ENCODE data around the gene TMEM200B. TPM values are rescaled to one million over a fixed set of nuclear protein-coding genes. Genes with fewer than 3 reads are reported as not detected.

TMEM200B gene
- total RNA-seq (20.4 TPM), polyA plus RNA-seq (40.7 TPM)

GRCh38 chr1:29123887-29124365 is at the start of gene TMEM200B:
TMEM200B (minus strand) TSS chr1:29123903; CDS start chr1:29121828, 2,075 bp downstream.
- no peak for DNase-seq (ENCODE audit: extremely low spot score)
- WGBS: under 1% methylated on average over 46 of the region's 46 CpGs
- H3K4me1 ChIP-seq (ENCODE audit: insufficient read depth): peaks cover 3% of the 10 kb centered on the region
- peak within 1 kb of the TSS; percentile 52 for H3K4me3 ChIP-seq (ENCODE audit: low read depth, low read length)
- no peaks in the 10 kb centered on the region for H3K36me3 ChIP-seq (ENCODE audit: insufficient read depth)
- H3K27ac ChIP-seq (ENCODE audit: low read depth): peak within 1 kb of the TSS; percentile 91

DNA sequence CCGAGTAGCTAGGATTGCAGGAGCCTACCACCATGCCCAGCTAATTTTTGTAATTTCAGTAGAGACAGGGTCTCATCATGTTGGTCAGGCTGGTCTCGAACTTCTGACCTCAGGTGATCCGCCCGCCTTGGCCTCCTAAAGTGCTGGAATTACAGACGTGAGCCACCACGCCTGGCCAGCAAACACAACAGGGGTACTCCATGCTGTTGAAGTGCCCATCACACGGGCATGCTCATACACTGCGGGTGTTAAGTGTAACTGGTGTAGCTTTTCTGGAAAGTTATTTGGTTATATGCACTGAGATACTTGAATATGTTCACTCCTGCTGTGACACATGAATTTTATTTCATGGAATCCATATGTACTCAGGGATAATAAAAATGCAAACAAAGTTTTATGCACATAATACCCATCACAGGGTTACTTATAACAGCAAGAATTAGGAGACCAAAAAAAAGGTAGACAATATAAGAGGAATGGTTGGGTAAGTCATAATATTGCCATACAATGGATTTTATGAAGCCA is 48.8 kb upstream of the TMEM200B start:
- Histone ChIP-seq H3K4me1 (ENCODE audit: insufficient read depth) (peaks cover 4% of the 10 kb centered on the region), H3K4me3 (ENCODE audit: low read depth, low read length) (no peak overlapping the region), H3K27ac (ENCODE audit: low read depth) (no peak overlapping the region), H3K36me3 (ENCODE audit: insufficient read depth) (no peaks in the 10 kb centered on the region)
- 89% methylated on average over 8 of the region's 8 CpGs for WGBS
- DNase-seq (ENCODE audit: extremely low spot score): no peak

- Histone ChIP-seq H3K4me3 (ENCODE audit: low read depth, low read length) (no peak overlapping the region), H3K4me1 (ENCODE audit: insufficient read depth) (no peaks in the 10 kb centered on the region)
- no peak for DNase-seq (ENCODE audit: extremely low spot score)
These were observed 47.8 kb upstream of the TMEM200B start for GRCh38 chr1:29171521-29171920.

DNA sequence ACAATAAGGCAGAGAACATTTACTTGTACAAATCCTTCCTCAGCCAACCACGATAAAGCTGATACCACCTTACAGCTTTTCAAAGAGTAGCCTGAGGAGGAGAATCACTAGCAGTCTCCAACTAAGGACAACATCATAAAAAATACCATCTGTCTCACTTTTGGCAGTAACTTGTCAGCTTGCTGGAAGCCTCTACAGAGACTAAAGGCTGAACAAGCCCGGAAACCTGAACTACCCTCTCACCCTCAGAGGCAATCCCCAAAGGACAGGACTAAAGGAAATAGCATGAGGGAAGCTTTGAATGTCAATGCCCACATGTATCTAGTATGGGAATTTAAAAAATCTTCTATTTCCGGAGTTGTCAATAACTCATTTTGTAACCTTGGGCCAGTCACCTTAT is 47.4 kb upstream of the TMEM200B start:
- no peaks in the 10 kb centered on the region for H3K36me3 ChIP-seq (ENCODE audit: insufficient read depth)
- no peak for DNase-seq (ENCODE audit: extremely low spot score)
- 19% methylated on average over 3 of the region's 3 CpGs for WGBS
- H3K27ac ChIP-seq (ENCODE audit: low read depth): no peak overlapping the region
- H3K4me3 ChIP-seq (ENCODE audit: low read depth, low read length): no peak overlapping the region
- no peaks in the 10 kb centered on the region for H3K4me1 ChIP-seq (ENCODE audit: insufficient read depth)

More at GRCh38 chr1:29171521-29171920, 47.8 kb upstream of the TMEM200B start:
- WGBS: 82% methylated on average over 5 of the region's 5 CpGs
- Histone ChIP-seq H3K27ac (ENCODE audit: low read depth) (no peak overlapping the region), H3K36me3 (ENCODE audit: insufficient read depth) (no peaks in the 10 kb centered on the region)

GRCh38 chr1:29169976-29170375 is 46.3 kb upstream of the TMEM200B start:
- Histone ChIP-seq H3K36me3 (ENCODE audit: insufficient read depth) (no peaks in the 10 kb centered on the region), H3K27ac (ENCODE audit: low read depth) (no peak overlapping the region), H3K4me1 (ENCODE audit: insufficient read depth) (no peaks in the 10 kb centered on the region), H3K4me3 (ENCODE audit: low read depth, low read length) (no peak overlapping the region)
- DNase-seq (ENCODE audit: extremely low spot score): no peak
- WGBS: 78% methylated on average over 3 of the region's 3 CpGs

DNA sequence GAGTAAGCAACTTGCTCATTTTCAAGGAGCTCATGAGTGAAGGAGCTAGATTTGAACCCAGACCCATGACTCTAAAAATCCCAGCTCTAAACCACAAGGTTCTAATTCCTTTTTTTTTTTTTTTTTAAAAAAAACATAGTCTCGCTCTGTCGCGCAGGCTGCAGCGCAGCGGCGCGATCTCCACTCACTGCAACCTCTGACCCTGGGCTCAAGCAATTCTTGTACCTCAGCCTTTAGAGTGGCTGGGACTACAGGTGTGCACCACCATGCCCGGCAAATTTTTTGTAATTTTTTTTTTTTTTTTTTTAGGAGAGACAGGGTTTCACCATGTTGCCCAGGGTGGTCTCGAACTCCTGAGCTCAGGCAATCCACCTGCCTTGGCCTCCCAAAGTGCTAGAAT is 44.2 kb upstream of the TMEM200B start:
- Histone ChIP-seq H3K27ac (ENCODE audit: low read depth) (no peak overlapping the region), H3K4me1 (ENCODE audit: insufficient read depth) (no peaks in the 10 kb centered on the region), H3K4me3 (ENCODE audit: low read depth, low read length) (no peak overlapping the region), H3K36me3 (ENCODE audit: insufficient read depth) (no peaks in the 10 kb centered on the region)
- DNase-seq (ENCODE audit: extremely low spot score): no peak
- WGBS: 97% methylated on average over 9 of the region's 9 CpGs

DNA sequence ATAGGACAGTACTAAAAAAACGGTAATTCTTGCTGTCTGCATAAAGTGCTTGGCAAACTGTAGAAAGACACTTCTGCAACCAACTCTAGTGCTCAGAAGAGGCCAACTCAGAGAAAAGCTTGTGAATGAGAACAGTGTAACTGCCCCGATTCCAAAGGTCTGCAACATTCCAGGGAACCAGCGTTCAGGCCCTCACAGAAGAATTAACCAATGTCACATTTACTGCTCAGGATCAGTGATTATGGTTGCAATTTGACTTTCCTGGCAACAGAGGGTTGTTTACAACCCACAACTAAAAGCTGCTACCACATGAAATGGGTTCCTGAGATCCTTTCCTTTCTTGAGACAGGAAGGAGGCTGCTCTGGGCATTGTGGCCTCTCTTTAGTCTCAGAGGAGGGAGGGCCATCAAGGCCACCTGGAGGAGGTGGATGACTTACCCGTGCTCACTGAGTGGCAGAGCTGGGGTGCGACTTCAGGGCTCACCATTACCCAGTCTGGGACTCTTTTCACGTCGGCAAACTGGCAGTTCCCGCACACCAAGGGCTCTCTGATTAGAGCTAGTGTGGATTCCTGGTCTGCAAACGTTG is 42.7 kb upstream of the TMEM200B start:
- H3K27ac ChIP-seq (ENCODE audit: low read depth): no peak overlapping the region
- H3K36me3 ChIP-seq (ENCODE audit: insufficient read depth): no peaks in the 10 kb centered on the region
- DNase-seq (ENCODE audit: extremely low spot score): no peak
- WGBS: 52% methylated on average over 9 of the region's 9 CpGs
- peaks cover 1% of the 10 kb centered on the region for H3K4me1 ChIP-seq (ENCODE audit: insufficient read depth)
- H3K4me3 ChIP-seq (ENCODE audit: low read depth, low read length): no peak overlapping the region

DNA sequence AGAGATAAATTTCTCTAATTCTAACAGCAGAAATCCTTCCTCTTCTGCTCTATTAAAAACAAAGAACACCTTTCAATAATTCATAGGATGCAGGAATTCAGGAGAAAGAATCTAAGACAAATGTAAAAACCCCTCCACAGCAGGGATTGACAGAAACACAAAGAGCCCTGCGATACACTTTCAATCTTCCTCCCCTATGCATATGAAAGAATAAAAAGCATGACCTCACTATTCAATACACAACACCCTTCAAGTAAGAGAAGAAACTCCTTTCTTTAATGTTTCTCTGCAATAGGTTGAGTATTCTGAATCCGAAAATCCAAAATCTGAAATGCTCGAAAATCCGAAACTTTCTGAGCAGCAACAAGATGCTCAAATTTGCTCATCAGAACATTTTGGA is 40.9 kb upstream of the TMEM200B start:
- 90% methylated on average over 4 of the region's 4 CpGs for WGBS
- Histone ChIP-seq H3K4me3 (ENCODE audit: low read depth, low read length) (no peak overlapping the region), H3K27ac (ENCODE audit: low read depth) (no peak overlapping the region), H3K36me3 (ENCODE audit: insufficient read depth) (no peaks in the 10 kb centered on the region), H3K4me1 (ENCODE audit: insufficient read depth) (peaks cover 1% of the 10 kb centered on the region)
- no peak for DNase-seq (ENCODE audit: extremely low spot score)

- no peak for DNase-seq (ENCODE audit: extremely low spot score)
- Histone ChIP-seq H3K4me1 (ENCODE audit: insufficient read depth) (peaks cover 1% of the 10 kb centered on the region), H3K36me3 (ENCODE audit: insufficient read depth) (peaks cover 1% of the 10 kb centered on the region), H3K4me3 (ENCODE audit: low read depth, low read length) (no peak overlapping the region), H3K27ac (ENCODE audit: low read depth) (no peak overlapping the region)
- WGBS: 61% methylated on average over 9 of the region's 9 CpGs
These were observed 38.9 kb upstream of the TMEM200B start for GRCh38 chr1:29162476-29163138.

GRCh38 chr1:29162025-29162424 is 38.3 kb upstream of the TMEM200B start:
- WGBS: 44% methylated on average over 4 of the region's 4 CpGs
- Histone ChIP-seq H3K36me3 (ENCODE audit: insufficient read depth) (peaks cover 1% of the 10 kb centered on the region), H3K4me3 (ENCODE audit: low read depth, low read length) (no peak overlapping the region), H3K27ac (ENCODE audit: low read depth) (no peak overlapping the region), H3K4me1 (ENCODE audit: insufficient read depth) (peaks cover 1% of the 10 kb centered on the region)
- no peak for DNase-seq (ENCODE audit: extremely low spot score)

GRCh38 chr1:29159773-29160172 is 36.1 kb upstream of the TMEM200B start:
- peaks cover 1% of the 10 kb centered on the region for H3K36me3 ChIP-seq (ENCODE audit: insufficient read depth)
- peaks cover 1% of the 10 kb centered on the region for H3K4me1 ChIP-seq (ENCODE audit: insufficient read depth)
- no peak overlapping the region for H3K4me3 ChIP-seq (ENCODE audit: low read depth, low read length)
- WGBS: 75% methylated on average over 3 of the region's 3 CpGs
- no peak overlapping the region for H3K27ac ChIP-seq (ENCODE audit: low read depth)
- no peak for DNase-seq (ENCODE audit: extremely low spot score)

DNA sequence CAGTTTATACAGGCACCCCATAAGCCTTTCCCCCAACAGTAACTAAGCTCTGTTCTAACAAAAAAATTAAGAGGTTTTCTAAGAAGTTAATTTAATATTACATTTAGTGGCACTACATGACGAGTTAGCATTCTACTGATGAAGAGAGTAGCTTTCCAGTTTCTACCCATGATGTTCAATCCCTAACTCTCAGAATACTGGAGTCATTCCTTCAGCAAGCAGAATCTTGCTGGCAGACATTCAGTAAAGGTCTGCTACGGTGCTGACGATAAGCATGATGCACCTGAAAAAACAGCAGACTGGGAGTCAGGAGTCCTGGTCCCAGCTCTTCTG is 33.5 kb upstream of the TMEM200B start:
- Histone ChIP-seq H3K4me1 (ENCODE audit: insufficient read depth) (no peaks in the 10 kb centered on the region), H3K27ac (ENCODE audit: low read depth) (no peak overlapping the region), H3K36me3 (ENCODE audit: insufficient read depth) (peaks cover 4% of the 10 kb centered on the region), H3K4me3 (ENCODE audit: low read depth, low read length) (no peak overlapping the region)
- 45% methylated on average over 3 of the region's 3 CpGs for WGBS
- DNase-seq (ENCODE audit: extremely low spot score): no peak

DNA sequence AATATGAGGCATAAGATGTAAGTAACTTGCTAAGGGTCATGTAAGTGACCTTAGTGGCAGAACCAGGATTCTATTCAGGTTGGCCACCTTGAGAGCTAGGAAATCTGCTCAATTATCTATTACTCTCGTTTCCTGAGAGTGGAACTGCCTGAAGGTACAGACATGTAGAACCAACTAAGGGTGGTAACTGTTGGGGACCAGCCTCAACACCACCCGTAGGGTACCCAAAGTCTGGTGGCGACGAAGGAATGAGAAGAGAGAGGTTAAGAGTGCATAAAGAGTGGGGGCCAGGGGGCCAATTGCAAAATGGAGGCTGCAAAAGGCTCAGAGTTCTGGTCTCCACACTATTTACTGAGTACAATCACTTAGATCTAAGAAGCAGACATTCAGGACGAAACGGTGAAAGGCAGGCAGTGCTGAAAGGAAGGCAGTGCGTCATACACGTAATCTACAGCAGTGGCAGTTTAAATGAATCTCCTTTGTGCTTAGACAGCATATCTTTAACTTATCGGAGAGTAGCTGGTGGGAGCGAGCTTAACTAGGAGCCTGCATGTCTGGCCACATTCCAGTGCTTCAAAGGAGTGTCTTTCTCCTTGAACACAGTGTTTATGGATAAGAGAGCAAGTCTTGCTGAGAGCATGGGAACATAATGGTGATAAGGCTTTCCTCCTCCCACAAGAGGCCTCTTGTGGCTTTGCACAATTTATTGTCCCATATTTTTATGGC is 33.0 kb upstream of the TMEM200B start:
- H3K4me3 ChIP-seq (ENCODE audit: low read depth, low read length): no peak overlapping the region
- no peaks in the 10 kb centered on the region for H3K4me1 ChIP-seq (ENCODE audit: insufficient read depth)
- 24% methylated on average over 10 of the region's 10 CpGs for WGBS
- peak; percentile 67 for DNase-seq (ENCODE audit: extremely low spot score)
- no peak overlapping the region for H3K27ac ChIP-seq (ENCODE audit: low read depth)
- H3K36me3 ChIP-seq (ENCODE audit: insufficient read depth): peaks cover 4% of the 10 kb centered on the region

Measured in urinary bladder (tissue), 4 donors.